ENCODE measurements around the gene USP53. TPM values are rescaled to one million over a fixed set of nuclear protein-coding genes. Genes with fewer than 3 reads are reported as not detected.
"Not testable (repeated sequence)": the region's sequence is repeated elsewhere in the genome, so short reads cannot be mapped to it uniquely, and the experiment has no call there.

Gene USP53
- total RNA-seq, 1 experiment from 2014 or later: 31.0 TPM

- Mint-ChIP-seq H3K27me3 (ENCODE audit: unreplicated experiment) (no peaks in the 10 kb centered on the region), H3K27ac (ENCODE audit: unreplicated experiment) (no peak overlapping the region), H3K36me3 (ENCODE audit: insufficient read depth, unreplicated experiment) (peaks cover 46% of the 10 kb centered on the region), H3K9me3 (ENCODE audit: low read depth, unreplicated experiment) (no peaks in the 10 kb centered on the region), H3K4me1 (ENCODE audit: low read depth, unreplicated experiment) (peaks cover 10% of the 10 kb centered on the region), H3K4me3 (ENCODE audit: low read depth, unreplicated experiment) (no peak overlapping the region)
- CTCF ChIA-PET: no interaction called here
- no peak for DNase-seq
- BruUV-seq (replicated peaks): no TSS peak
- TF ChIP-seq CTCF (IDR thresholded peaks at IDR 0.05; ENCODE audit: unreplicated experiment): no peak
- intact Hi-C loops (cut with micrococcal nuclease; ENCODE audit: unreplicated experiment): no loop called here
Observed at GRCh38 chr4:119246177-119246733, 33.7 kb downstream of the USP53 start.

GRCh38 chr4:119251037-119251436, 38.5 kb downstream of the USP53 start:
- H3K36me3 Mint-ChIP-seq (ENCODE audit: insufficient read depth, unreplicated experiment): peaks cover 52% of the 10 kb centered on the region
- H3K4me3 Mint-ChIP-seq (ENCODE audit: low read depth, unreplicated experiment); CTCF ChIA-PET; H3K27ac Mint-ChIP-seq (ENCODE audit: unreplicated experiment); H3K27me3 Mint-ChIP-seq (ENCODE audit: unreplicated experiment); H3K9me3 Mint-ChIP-seq (ENCODE audit: low read depth, unreplicated experiment); DNase-seq; intact Hi-C loops (cut with micrococcal nuclease; ENCODE audit: unreplicated experiment); H3K4me1 Mint-ChIP-seq (ENCODE audit: low read depth, unreplicated experiment); BruUV-seq (replicated peaks): not testable (repeated sequence)

- BruUV-seq (replicated peaks); H3K4me1 Mint-ChIP-seq (ENCODE audit: low read depth, unreplicated experiment); H3K9me3 Mint-ChIP-seq (ENCODE audit: low read depth, unreplicated experiment); H3K27ac Mint-ChIP-seq (ENCODE audit: unreplicated experiment); CTCF ChIA-PET; H3K4me3 Mint-ChIP-seq (ENCODE audit: low read depth, unreplicated experiment); H3K27me3 Mint-ChIP-seq (ENCODE audit: unreplicated experiment); DNase-seq; intact Hi-C loops (cut with micrococcal nuclease; ENCODE audit: unreplicated experiment): not testable (repeated sequence)
- H3K36me3 Mint-ChIP-seq (ENCODE audit: insufficient read depth, unreplicated experiment): peaks cover 39% of the 10 kb centered on the region
Observed at GRCh38 chr4:119255223-119255622, 42.7 kb downstream of the USP53 start.

- CTCF ChIA-PET: no interaction called here
- TF ChIP-seq CTCF (IDR thresholded peaks at IDR 0.05; ENCODE audit: unreplicated experiment): no peak
- Mint-ChIP-seq H3K36me3 (ENCODE audit: insufficient read depth, unreplicated experiment) (peaks cover 22% of the 10 kb centered on the region), H3K9me3 (ENCODE audit: low read depth, unreplicated experiment) (no peaks in the 10 kb centered on the region), H3K4me3 (ENCODE audit: low read depth, unreplicated experiment) (no peak overlapping the region), H3K27ac (ENCODE audit: unreplicated experiment) (no peak overlapping the region), H3K27me3 (ENCODE audit: unreplicated experiment) (no peaks in the 10 kb centered on the region), H3K4me1 (ENCODE audit: low read depth, unreplicated experiment) (no peaks in the 10 kb centered on the region)
- no TSS peak for BruUV-seq (replicated peaks)
- intact Hi-C loops (cut with micrococcal nuclease; ENCODE audit: unreplicated experiment): no loop called here
- no peak for DNase-seq
Observed at GRCh38 chr4:119260528-119260927, 48.0 kb downstream of the USP53 start.

- BruUV-seq (replicated peaks): no TSS peak
- CTCF ChIA-PET: no interaction called here
- Mint-ChIP-seq H3K27me3 (ENCODE audit: unreplicated experiment) (no peaks in the 10 kb centered on the region), H3K36me3 (ENCODE audit: insufficient read depth, unreplicated experiment) (peaks cover 28% of the 10 kb centered on the region), H3K27ac (ENCODE audit: unreplicated experiment) (no peak overlapping the region), H3K4me1 (ENCODE audit: low read depth, unreplicated experiment) (no peaks in the 10 kb centered on the region), H3K4me3 (ENCODE audit: low read depth, unreplicated experiment) (no peak overlapping the region), H3K9me3 (ENCODE audit: low read depth, unreplicated experiment) (no peaks in the 10 kb centered on the region)
- no peak for TF ChIP-seq CTCF (IDR thresholded peaks at IDR 0.05; ENCODE audit: unreplicated experiment)
- intact Hi-C loops (cut with micrococcal nuclease; ENCODE audit: unreplicated experiment): no loop called here
- DNase-seq: no peak
Observed at GRCh38 chr4:119261986-119262385, 49.5 kb downstream of the USP53 start.
